ENCODE measurements around the gene BBS9. TPM values are rescaled to one million over a fixed set of nuclear protein-coding genes. Genes with fewer than 3 reads are reported as not detected.

The BBS9 gene
- total and polyA plus RNA-seq, 2 donors (not counting 1 experiment from before 2014, with no cell fraction given) = 8.4 to 45.2 TPM

GRCh38 chr7:33351709-33352108 is 222.3 kb downstream of the BBS9 start:
- Histone ChIP-seq H3K4me3 (ENCODE audit: control extremely low read depth in 1 of 5, extremely low read depth in 1 of 5, insufficient read depth in 1 of 5, low read depth in 2 of 5, low read length in 4 of 5) (no peak overlapping the region), H3K4me1 (ENCODE audit: control insufficient read depth in 2 of 2, insufficient read depth in 2 of 2, low read length in 2 of 2) (no peaks in the 10 kb centered on the region), H3K4me2 (replicated peaks; ENCODE audit: low read depth, low read length, poor library complexity, severe bottlenecking) (no peak overlapping the region), H3K9me3 (ENCODE audit: control extremely low read depth in 1 of 3, control insufficient read depth in 2 of 3, insufficient read depth in 1 of 3, low read length in 2 of 3) (no peaks in the 10 kb centered on the region), H3K9ac (ENCODE audit: low read length) (no peak overlapping the region), H3K27ac (ENCODE audit: low read length in 2 of 2) (no peak overlapping the region), H2AFZ (ENCODE audit: insufficient read depth, low read depth, low read length, poor library complexity, severe bottlenecking) (no peak overlapping the region), H3K27me3 (replicated peaks in 1 of 4; ENCODE audit: control extremely low read depth in 1 of 4, control insufficient read depth in 3 of 4, insufficient read depth in 4 of 4, low read length in 3 of 4) (no peaks in the 10 kb centered on the region), H3K79me2 (ENCODE audit: control insufficient read depth, insufficient read depth, low read length) (no peaks in the 10 kb centered on the region), H3K36me3 (replicated peaks in 1 of 2; ENCODE audit: control extremely low read depth in 1 of 2, control insufficient read depth in 1 of 2, extremely low read depth in 1 of 2, insufficient read depth in 2 of 2, low read length in 1 of 2) (no peaks in the 10 kb centered on the region), H4K20me1 (ENCODE audit: control insufficient read depth, insufficient read depth, low read length, poor library complexity, severe bottlenecking) (no peaks in the 10 kb centered on the region)
- Mint-ChIP-seq H3K27ac (no peak overlapping the region), H3K4me3 (no peak overlapping the region), H3K27me3 (no peaks in the 10 kb centered on the region), H3K4me1 (no peaks in the 10 kb centered on the region), H3K9me3 (ENCODE audit: insufficient read depth) (no peaks in the 10 kb centered on the region)
- ChIA-PET CTCF (interaction anchor here (1.0 kb wide), 1 partner anchor 16 kb away, joined by 4 read pairs; no protein-coding TSS in a partner anchor), POLR2A (no interaction called here)
- ATAC-seq (ENCODE audit: low read depth) (no peak), DNase-seq (no peak)
- WGBS (ENCODE audit: insufficient coverage) = 100% methylated on average over 2 of the region's 9 CpGs
- intact Hi-C loops (cut with micrococcal nuclease) = no loop called here
- TF ChIP-seq EZH2 (IDR thresholded peaks at IDR 0.05; ENCODE audit: borderline replicate concordance, insufficient read depth, low read depth, low read length, poor library complexity, severe bottlenecking) = no peak
- TF ChIP-seq CTCF (IDR thresholded peaks at IDR 0.05) = no peak

- H3K36me3 ChIP-seq (replicated peaks in 1 of 2; ENCODE audit: control extremely low read depth in 1 of 2, control insufficient read depth in 1 of 2, extremely low read depth in 1 of 2, insufficient read depth in 2 of 2, low read length in 1 of 2) = no peaks in the 10 kb centered on the region
- H3K9me3 ChIP-seq (ENCODE audit: control extremely low read depth in 1 of 3, control insufficient read depth in 2 of 3, insufficient read depth in 1 of 3, low read length in 2 of 3) = no peaks in the 10 kb centered on the region
- H3K79me2 ChIP-seq (ENCODE audit: control insufficient read depth, insufficient read depth, low read length) = no peaks in the 10 kb centered on the region
- Mint-ChIP-seq H3K4me1 (no peaks in the 10 kb centered on the region), H3K9me3 (ENCODE audit: insufficient read depth) (no peaks in the 10 kb centered on the region), H3K27me3 (no peaks in the 10 kb centered on the region), H3K27ac (no peak overlapping the region), H3K4me3 (no peak overlapping the region)
- POLR2A ChIA-PET = no interaction called here
- no peaks in the 10 kb centered on the region for H3K4me1 ChIP-seq (ENCODE audit: control insufficient read depth in 2 of 2, insufficient read depth in 2 of 2, low read length in 2 of 2)
- WGBS (ENCODE audit: insufficient coverage) = 54% methylated on average over 3 of the region's 5 CpGs
- H3K27me3 ChIP-seq (replicated peaks in 1 of 4; ENCODE audit: control extremely low read depth in 1 of 4, control insufficient read depth in 3 of 4, insufficient read depth in 4 of 4, low read length in 3 of 4) = no peaks in the 10 kb centered on the region
- CTCF ChIA-PET = interaction anchor here (0.6 kb wide), 1 partner anchor 1932 kb away, joined by 3 read pairs; no protein-coding TSS in a partner anchor
- no peak overlapping the region for H2AFZ ChIP-seq (ENCODE audit: insufficient read depth, low read depth, low read length, poor library complexity, severe bottlenecking)
- no peaks in the 10 kb centered on the region for H4K20me1 ChIP-seq (ENCODE audit: control insufficient read depth, insufficient read depth, low read length, poor library complexity, severe bottlenecking)
- DNase-seq (no peak), ATAC-seq (ENCODE audit: low read depth) (no peak)
- intact Hi-C loops (cut with micrococcal nuclease) = no loop called here
- H3K4me2 ChIP-seq (replicated peaks; ENCODE audit: low read depth, low read length, poor library complexity, severe bottlenecking) = no peak overlapping the region
- TF ChIP-seq CTCF (IDR thresholded peaks at IDR 0.05) (no peak), EZH2 (IDR thresholded peaks at IDR 0.05; ENCODE audit: borderline replicate concordance, insufficient read depth, low read depth, low read length, poor library complexity, severe bottlenecking) (no peak)
- no peak overlapping the region for H3K9ac ChIP-seq (ENCODE audit: low read length)
- H3K27ac ChIP-seq (ENCODE audit: low read length in 2 of 2) = no peak overlapping the region
- H3K4me3 ChIP-seq (ENCODE audit: control extremely low read depth in 1 of 5, extremely low read depth in 1 of 5, insufficient read depth in 1 of 5, low read depth in 2 of 5, low read length in 4 of 5) = no peak overlapping the region
These were observed 224.8 kb downstream of the BBS9 start for GRCh38 chr7:33354201-33354600.

All from B cell (primary cell).